Amygdala (tissue), 56 donors: ENCODE results near the gene ZMYND19.
"Not testable (repeated sequence)": the region's sequence is repeated elsewhere in the genome, so short reads cannot be mapped to it uniquely, and the experiment has no call there.

ENCODE experiments used
- DNase-seq, 56 donors: peaks; one replicate each; lab custom pipeline; 2025; lab: John Stamatoyannopoulos, UW

Gene ZMYND19

DNA sequence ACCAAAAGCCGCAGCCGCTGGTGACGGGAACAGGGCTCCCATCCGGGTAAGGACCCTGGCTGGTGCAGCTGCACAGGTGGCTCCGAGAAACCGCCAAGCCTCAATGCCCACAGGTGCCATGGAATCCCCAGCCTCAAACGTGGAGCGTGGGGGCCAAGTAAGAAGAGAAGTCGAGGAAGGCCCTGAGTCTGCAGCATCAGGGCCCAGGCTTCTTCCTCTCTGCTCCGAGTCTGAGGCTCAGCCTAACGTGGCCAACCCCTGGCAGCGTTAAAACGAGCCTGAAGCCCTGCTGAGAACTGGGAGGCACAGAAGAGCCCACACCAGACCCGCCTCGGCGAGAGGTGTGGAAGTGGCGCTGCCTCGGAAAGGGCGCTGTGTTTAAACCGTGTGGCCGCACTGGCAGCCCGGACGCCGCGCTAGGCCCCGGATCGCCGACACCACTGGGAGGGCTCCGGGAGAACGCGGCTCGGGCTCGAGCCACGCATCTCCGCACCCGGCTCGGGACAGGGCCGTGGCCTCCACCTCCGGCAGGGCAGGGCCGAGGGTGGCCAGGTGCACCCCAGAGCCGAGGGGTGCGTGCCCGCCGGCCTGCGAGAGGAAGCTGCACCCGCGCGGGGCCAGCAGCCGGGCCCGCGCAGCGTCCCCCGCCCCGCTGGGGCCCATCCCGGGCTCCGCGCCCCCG is 730 bp downstream of the ZMYND19 start:
- DNase-seq = no peak

DNA sequence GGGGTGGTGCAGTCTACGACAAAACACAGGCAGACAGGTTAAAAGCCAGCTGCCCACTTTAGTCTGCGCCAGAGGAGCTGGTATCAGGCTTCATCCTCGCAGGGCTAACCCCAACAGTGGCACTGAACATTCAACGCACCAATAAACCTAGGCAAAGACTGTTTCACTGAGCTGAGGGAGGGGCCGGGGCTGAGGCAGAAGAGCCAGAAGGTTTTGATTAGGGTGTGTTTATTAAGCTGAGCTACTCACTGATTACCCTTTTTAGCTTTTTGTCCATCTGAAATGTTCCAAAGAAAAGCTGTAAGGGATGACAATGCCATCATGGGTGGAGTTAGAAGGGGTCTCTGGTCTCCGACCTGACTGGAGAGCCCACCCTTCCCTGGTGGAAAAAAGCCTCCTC is 1.4 kb downstream of the ZMYND19 start:
- no peak for DNase-seq

DNA sequence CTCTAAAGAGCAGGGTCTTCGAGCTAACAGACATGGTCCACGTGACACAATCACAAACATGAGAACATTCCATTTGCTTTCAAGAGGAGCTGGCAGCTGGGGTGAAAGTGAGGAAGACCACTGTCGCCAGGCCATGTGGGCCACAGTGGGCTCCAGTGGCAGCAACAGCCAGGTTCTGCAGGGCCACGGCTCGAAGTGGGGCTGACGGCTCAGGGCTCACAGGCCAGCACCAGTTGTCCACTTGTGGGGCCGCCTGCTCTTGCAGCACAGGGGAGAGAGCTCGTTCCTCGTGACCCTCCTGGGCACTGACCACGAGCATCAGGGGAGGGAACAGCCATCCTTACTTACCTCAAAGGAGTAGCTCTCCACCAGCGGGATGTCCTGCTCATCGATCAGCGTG is 2.0 kb downstream of the ZMYND19 start:
- DNase-seq = no peak

DNA sequence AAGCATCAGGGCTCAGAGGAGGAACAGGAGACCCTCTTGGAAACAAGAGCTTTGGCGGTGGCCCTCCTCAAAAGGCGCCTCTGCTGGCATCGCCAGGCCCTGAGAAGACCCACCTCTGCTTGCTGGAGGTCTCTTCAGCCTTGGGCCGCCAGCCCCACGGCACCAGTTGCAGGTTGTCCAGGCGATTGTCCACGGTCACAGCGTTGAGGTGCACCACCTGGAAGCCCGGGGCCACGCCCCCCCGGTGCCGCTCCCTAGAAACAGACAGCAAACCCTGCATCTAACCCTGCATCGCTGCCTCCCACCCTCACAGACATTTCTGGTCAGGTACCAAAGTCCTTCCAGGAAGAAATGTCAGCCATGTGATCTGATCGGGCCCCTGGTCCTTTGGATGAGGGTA is 3.5 kb downstream of the ZMYND19 start:
- no peak for DNase-seq

DNA sequence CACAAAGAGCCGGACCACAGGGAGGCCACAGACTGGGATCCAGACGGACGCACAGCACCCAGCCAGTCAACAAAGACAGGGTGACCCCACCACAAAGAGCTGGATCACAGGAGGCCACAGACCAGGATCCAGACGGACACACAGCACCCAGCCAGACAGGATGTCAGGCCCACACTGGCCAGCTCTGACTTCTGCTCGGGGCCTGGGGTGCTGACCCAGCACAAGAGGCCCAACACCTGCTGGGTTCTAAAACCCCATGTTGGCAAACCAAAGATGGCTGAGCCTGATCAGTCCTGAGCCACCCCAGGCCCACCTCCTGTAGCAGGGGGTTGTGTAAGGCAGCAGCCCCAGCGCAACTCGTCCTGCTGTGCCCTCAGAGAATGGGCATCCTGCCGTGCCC is 6.4 kb downstream of the ZMYND19 start:
- DNase-seq = no peak

DNA sequence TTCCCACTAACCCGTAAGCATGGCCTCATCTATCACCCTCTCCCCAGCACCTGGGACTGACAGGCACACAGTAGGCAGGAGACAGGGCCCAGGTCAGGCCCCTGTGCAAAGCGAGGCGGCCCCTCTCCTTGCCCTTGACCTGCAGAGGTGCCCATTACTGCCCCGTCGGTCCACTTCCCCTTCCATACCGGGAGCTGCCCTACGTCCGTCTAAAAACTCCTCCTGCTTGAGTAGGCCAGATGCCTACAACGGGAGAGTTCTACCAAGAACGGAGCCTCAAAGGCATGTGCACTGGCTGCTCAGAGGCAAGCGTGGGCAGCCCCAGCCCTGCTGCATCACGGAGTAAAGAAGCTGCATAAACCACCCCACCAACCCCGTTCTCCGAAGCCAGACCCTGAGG is 7.0 kb downstream of the ZMYND19 start:
- no peak for DNase-seq

DNA sequence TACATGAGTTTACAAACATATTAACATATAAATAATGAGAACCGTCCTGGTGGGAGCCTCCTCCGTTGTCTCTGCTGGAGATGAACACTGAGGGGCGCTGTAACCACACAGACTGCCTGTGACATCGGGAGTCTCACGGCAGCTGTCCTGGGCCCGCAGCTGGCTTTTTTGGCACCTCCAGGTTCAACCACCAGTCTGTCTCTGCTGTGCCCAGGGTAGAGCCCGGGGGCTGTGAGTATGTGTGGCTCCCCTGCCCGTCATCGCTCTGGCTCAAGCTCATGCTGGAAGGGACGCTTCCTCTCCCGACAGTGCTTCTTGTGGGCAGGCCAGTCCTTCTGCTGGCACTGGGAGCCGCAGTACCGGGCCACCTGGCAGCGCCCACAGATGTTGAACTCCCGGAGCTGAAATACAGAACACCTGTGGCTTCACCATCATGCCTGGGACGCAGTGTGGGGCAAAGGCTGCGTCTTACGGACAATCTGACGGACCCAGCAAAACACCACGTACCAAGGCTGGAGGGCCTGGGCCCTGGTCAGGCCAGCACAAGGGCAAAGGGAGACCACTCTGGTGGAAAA is 7.9 kb downstream of the ZMYND19 start:
- no peak for DNase-seq

DNA sequence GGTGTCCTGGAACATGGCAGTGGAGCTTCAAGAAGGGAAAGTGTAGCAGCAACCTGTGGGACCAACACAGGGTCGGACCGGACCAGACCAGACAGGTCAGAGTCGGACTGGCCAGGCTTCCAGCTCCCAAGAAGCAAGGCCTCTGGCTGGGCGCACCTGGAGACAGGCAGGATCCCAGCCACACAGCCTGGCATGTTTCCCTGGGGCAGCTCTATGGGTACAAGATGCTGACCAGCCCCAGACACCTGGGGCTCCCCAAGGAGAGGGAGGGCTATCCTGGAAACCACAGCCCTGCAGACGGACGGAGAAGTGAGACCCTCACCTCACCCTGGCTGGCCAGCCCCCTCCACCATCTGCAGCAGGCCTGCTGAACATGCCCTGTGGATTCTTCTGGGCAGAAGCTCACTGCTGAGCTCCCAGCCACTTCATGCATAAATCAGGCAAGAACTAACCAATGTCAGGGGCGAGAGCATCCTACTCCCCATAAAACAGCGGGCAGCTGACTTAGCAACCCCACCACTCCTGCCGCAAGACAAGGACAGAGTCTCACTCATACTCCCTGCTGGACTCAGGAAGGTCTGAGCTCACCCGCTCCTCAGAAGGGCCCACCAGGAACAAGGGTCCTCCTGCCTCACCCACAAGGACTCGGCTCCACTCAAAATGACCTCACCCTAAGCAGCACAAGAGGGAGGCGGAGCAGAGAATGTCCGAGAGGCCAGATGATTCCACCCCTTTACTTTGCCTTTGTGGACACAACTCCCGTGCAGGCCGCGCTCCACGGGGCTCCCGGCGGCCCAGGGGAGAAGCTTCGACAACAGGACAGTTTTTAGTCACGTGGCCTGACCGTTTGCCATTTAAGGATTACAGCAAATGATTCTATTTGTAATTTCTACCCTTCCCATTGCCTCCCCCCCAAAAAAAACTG is 8.7 kb downstream of the ZMYND19 start:
- DNase-seq = no peak

DNA sequence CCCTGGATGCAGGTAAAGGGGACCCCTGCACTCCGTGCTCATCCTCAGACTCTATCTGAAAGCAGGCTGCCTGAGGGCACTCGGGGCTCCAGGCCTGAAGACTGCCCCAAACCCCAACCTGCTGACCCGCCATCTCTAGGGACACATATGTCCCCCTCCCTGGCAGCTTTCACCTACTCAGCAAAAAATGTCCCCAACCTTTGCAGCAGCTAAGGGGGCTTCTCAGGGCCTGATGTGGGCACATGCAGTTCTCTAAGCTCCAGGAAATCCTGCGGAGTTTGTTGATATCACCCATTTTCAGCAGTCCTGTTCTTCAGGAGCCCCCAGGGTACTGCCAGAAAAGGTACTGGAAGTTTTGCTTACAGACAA is 9.4 kb downstream of the ZMYND19 start:
- no peak for DNase-seq

DNA sequence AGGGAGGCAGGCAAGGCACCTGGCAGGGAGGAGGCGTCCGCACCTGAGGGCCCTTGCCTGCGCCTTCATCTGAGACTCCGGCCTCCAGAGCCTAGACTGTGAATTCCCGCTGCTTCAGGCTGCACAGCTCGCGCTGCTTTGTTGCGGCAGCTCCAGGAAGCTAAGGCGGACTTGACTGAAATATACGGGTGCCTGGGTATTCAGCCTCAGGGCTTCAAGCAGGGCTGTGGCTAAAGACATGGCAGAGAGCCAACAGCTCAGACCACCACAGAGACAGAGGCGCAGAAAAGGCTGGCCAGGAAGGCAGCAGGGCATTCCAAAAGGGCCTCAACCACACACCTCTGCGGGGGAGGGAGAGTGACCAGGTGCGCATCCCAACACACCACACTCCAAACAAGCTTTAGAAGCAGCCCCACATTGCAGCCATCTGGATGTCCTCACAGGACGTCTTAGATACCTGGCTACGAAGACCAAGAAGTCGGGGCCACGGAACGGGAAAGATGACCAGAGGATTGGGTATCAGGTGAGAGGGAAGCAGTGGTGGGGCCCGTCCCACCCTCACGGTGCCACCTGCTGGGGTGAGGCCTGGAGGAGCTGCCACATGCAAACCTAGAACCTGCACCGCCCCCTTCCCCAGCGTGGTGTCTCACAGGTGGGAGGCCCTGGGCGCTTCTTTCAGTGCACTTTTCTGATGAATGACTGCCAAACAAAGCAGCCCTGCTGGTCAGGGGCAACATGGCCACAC is 9.9 kb downstream of the ZMYND19 start:
- DNase-seq = no peak

DNA sequence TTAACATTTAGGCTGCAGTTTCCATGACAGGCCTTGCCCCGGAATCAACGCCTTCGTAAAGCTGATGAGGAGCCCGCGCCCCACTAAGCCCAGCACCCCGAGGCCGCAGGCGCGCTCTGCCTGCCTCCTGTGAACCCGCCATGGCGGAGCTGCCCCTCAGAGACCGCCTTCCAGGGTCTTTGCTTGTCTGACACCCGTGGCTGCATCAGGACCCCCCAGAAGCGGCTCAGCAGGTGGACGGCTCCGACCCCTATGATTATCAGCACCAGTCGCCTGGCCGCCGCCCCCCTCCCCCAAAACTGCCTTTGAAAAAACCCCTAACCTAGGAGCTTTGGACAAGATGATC is 11.1 kb downstream of the ZMYND19 start:
- no peak for DNase-seq

DNA sequence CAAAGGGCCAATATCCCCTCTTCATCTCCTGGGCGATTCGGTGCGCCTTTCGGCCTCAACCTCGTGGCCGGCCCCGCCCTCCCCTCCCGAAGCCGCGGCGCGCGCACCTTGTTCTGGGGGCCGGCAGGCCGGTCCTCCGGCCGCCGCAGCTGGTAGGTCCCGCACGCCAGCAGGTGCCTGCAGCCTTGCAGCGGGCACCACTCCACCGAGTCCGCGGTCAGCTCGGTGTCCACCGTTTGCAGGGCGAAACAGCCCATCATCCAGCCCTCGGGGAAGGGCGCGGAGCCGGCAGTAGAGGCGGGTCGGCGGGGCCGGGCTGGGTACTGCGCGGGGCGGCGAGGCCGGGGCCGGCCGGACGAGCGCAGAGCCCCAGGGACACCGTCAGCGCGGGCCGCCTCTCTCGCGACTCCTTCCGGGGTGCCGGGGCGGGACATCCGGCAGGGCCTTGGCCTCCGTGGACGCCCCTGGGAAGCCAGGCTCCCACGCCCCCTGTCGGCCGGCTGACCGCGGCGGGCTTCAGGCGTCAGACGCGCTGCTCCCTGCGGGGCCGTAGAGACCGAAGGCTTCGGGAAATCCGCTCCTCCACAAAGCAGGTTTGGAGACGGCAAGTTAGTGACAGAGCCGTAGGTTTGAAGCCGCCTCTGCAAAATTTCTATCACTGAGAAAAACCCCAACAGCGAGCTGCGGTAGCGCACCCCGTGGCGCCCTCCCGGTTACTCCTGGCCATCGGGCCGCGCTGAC is 11.6 kb downstream of the ZMYND19 start, which contains the start of gene DPH7:
TSS of gene DPH7 (minus strand) at position 408 of the 741 bp plus-strand sequence. CDS start at position 260, 148 bp downstream.
- DNase-seq = peak; percentile 29 to 99 (median 88)

DNA sequence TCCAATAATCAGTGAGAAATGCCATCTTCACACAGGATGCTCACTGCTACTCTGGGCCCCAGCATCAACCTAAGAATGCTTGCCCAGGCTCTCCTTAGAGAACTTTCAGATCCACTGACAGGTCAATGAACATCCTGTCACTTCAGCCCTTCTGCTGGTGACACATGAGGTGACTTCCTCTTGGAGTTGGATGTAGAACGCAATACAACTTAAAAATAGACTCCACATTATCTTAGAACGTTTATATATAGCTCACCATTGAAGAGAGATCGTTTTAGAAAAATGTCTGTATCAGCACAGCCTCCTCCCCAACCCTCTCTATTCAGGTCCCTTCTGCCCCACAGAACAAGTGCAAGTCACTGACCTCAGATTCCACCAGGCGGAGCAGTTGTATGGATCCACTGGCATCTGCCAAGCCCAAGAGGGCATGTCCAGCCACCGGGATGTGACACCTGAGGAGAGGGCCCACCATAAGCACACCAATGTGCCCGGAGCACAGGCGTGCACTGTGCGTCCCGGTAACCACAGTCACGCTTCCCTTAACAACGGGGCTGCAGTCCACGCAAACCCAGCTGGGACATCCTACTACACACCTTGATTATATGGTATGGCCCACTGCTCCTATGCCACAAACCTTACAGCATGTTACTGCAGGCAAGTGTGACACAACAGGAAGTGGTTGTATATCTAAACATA is 14.4 kb downstream of the ZMYND19 start:
- DNase-seq = no peak

DNA sequence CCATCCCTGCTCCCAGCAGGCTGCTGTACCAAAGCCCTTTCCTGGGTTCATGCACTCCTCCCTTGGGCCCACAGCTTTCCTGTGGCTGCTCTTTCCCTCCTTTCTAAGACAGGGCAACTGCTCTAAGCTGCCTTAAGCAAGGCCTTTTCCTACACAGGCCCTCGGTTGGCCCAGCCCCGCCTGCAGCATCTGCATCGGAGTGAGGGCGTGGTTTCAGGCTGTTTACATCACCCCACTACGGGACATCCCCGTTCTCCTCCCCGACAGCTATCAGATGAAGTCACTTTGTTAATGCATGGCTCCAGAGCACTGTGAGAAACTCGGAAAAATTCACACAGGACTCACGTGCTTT is 15.0 kb downstream of the ZMYND19 start:
- DNase-seq = peak in 14 of 56 donors; percentile 2 to 66 (median 26)

DNA sequence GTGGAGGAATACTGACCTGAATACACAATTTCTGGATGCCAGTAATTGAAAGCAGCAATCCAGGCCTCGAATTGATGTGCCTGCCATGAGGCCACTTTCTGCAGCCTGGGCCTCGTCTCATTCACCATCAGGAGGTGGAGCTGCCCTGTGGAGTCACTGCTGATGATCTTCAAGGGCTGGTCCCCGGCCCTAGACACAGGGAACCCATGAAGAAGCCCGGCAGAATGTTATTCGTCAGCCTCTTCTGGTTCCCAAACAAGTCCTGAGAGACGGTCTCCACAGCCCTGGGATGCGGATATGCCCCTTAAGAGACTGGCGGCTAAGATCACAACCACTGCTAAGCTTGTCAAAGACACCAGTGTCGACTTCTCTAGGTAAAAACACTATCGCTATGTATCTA is 16.1 kb downstream of the ZMYND19 start:
- DNase-seq = no peak

DNA sequence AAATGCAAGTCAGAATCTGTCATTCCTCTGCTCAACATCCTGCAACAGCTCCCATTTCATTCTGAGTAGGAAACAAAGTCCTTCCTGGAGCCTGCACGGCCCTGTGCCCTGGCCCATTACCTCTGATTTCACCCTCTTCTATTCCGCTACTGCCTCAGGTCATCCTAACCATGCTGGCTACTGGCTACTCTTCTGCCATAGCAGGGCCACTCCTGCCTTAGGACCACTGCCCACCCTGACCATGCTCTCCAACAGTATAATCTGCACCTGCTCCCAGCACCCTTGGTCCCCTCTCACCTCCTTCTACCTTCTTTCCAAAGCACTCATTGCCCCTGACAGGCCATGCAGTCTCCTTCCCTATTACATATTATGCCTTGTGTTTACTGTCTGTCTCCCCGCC is 19.7 kb downstream of the ZMYND19 start:
- no peak for DNase-seq

DNA sequence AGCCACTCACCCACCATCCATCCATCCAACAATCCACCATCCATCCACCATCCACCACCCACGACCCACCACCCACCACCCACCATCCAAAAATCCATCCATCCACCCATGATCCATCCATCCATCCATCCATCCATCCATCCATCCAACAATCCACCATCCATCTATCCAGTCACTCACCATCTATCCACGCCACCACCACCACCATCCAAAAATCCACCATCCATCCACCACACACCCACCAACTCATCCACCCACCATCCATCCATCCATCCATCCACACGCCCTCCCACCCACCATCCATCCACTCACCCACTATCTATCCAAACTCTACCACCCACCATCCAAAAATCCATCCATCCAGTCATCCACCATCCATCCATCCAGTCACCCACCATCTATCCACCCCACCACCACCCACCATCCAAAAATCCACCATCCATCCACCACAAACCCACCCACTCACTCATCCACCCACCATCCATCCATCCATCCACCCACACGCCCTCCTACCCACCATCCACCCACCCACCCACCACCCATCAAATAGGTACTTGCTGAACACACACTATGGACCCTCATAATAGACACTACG is 20.6 kb downstream of the ZMYND19 start:
- DNase-seq = no peak

DNA sequence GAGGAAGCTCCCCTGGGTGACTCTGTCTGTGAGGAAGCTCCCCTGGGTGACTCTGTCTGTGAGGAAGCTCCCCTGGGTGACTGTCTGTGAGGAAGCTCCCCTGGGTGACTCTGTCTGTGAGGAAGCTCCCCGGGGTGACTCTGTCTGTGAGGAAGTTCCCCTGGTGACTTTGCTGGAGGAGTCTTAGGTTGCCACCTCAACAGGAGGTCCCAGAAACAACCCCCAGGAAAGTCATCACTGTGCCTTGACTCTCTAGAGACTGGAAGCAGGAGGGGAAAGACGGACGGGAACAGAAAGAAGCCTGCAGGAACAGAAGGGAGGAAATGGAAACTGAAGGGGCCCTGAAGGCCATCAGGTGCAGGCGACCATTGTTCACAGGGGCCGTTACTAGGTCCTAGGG is 21.9 kb downstream of the ZMYND19 start:
- DNase-seq = not testable (repeated sequence)

DNA sequence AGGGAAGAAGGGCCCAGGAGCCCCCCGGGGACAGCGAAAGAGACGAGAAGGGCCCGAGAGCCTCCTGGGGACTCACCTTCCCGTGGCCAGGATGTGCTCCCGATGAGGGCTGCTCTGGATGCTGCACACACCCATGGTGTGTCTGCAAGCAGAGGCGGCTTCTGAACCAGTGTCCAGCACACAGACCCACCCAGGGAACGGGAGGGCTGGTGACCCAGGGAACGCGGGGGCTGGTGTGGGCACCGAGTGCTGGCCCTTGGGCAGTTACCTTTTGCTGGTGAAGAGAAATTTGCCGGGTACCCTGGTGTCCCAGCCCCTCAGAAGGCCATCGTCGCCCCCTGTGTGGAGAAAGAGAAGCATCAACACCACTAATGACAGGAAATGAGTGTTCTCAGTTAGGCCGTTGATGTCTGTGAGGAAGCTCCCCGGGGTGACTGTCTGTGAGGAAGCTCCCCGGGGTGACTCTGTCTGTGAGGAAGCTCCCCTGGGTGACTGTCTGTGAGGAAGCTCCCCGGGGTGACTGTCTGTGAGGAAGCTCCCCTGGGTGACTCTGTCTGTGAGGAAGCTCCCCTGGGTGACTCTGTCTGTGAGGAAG is 25.4 kb downstream of the ZMYND19 start:
- DNase-seq = no peak
